ENCODE data around the gene ZER1.

The ZER1 gene

DNA sequence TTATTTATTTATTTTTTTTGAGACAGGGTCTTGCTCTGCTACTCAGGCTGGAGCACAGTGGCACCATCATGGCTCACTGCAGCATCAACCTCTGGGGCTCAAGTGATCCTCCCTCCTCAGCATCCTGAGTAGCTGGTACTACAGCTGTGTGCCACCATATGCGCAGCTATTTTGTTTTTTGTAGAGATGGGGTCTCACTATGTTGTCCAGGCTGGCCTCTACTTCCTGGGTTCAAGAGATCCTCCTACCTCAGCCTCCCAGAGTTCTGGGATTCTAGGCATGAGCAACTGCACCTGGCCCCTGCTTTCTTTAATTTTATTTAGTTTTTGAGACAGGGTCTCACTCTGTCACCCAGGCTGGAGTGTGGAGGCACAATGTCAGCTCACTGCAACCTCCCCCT, 28.3 kb downstream of the ZER1 start:
- DNase-seq (ENCODE audit: extremely low read depth in 1 of 2, low read depth in 1 of 2) = no peak

DNA sequence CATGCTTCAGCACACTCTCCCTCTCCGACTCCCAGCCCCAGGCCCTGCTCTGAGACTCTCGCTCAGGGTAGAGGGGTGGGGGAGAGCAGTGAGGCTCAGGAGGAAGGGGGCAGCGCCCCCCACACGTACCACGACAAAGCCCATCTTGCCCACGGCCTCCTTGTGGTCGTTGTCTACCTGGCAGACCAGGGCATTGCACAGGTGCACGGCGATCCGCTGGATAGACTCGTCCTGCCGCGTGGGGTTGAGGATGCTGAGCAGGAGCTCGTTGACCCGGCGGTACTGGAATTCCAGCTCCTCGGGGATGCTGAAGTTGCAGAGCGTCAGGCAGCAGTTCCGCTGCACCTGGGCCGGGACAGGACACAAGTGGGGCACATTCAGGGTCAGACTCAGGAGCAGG, 29.3 kb downstream of the ZER1 start:
- DNase-seq (ENCODE audit: extremely low read depth in 1 of 2, low read depth in 1 of 2) = no peak

DNA sequence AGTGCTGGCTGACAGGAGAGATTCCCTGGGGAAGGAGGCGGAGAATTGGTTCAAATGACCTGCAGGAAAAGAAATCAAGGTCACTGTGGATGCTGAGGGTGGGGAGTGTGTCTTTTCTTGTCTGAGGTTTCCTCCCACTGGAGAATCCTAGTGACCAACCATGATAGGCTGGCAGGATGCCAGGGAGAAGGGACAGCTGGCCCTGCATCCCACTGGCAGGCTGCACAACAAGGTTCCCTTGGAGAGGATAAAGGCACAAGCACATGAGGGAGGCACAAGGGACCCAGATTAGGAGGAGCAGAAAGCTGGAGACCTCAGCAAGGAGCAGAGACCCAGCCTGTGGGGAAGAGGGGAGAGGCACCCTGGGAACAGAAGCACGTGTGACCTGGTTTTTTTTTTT, 36.4 kb downstream of the ZER1 start:
- DNase-seq (ENCODE audit: extremely low read depth in 1 of 2, low read depth in 1 of 2) = no peak

DNA sequence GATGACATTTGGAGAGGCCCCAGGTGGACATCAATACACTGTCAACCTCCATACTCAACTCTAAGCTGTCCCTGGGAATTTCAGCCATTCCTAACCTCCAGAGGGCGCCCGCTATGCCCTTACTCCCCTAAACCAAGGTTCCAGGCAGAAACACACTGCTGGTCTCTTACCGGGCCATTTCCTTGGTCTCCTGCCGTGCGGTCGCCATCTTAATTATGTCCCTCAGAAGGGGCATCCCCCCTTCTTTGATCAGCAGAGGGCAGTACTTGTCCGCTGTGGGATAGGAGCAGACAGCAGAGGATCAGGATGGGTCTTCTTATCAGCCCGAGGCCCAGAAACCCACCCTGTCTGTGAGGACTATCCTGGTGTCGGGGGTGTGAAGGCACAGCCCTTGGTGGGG, 38.5 kb downstream of the ZER1 start:
- DNase-seq (ENCODE audit: extremely low read depth in 1 of 2, low read depth in 1 of 2) = no peak

DNA sequence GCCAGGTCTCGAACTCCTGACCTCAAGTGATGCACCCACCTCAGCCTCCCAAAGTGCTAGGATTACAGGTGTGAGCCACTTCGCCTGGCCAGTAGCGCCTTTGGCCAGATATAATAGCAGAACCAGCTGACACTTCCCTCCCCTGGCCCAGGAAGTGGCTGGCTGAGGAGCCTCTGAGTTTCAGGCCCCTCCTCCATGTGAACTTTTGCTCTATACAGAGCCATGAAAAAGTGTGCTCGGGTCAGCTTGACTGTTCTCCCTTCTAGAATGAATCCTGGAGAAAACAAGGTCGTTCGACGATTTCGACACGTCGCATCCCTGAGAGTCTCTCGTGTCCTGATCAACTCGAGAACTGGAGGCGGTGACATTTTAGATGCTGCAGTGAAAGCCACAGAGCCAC, 39.2 kb downstream of the ZER1 start:
- DNase-seq (ENCODE audit: extremely low read depth in 1 of 2, low read depth in 1 of 2) = no peak

DNA sequence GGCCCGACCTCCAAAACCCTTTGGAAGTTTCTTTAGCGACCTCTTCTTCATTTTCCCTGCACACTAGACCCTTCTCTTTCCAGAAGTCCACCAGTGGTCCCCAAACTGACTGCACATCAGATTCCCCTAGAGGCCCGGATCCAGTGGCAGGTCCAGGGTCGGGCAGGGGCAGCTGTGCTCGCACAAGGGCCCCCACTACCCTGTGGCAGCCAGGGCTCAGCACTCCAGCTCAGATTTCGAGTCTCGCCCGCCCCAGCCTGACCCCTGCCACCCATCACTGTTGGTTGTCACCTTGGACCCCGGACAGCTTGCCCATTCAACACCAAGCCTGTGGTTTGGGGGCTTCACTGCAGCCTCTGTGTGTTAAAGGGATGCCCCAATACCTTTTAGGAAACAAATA, 40.0 kb downstream of the ZER1 start:
- DNase-seq (ENCODE audit: extremely low read depth in 1 of 2, low read depth in 1 of 2) = no peak

DNA sequence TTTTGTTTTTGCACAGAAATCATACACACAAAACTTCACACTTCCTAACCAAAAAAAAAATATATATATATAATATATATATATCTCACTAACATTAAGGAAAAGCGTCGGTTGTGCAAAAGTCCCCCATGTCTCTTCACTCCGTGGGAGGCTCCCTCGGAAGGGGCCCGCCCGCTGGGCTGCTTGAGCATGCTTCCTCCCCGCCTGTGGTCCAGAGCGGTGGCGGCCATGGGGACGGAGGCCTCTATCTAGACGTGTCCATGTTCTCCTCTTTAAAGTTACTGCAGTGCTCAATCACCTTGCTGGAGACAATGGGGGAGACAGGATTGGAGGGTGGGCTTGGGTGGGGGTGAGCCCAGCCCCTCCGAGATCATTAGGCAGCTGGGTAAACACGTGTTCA, 40.6 kb downstream of the ZER1 start:
- DNase-seq (ENCODE audit: extremely low read depth in 1 of 2, low read depth in 1 of 2) = no peak

DNA sequence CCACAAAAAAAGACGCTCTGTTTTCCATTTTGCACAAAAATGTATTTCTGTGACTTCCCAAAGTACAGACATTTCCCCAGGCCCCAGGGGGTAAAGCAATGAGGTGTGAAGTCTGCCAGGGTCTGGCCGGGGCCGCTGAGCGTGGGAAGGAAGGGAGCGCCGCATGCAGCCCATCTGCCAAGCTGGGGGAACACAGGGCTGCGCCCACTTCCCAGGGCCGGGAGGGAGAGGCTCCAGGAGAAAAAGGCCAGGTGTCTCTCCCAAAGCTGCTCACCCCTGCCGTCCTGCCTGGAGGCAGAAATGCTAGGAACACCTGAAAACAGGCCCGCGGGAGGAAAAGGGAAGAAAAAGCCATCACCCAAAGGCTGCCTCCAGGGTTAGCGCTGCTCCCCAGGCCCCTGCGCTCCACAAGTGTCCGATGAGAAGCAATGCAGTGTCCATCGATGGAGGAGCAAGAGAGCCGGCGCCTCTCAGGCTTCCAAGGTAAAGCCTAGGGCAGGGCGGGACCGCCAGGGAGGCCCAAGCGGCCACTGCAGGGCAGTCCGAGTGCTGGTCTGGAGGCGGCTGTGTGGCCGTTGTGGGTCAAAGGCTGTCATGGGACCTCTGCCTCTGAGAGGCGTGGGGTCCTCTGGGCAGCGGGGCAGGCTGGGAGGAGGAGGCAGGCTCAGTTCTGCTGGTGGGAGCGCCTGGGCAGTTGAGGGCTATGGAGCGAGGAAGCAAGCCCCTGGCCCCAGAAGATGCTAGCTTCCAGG, 41.8 kb downstream of the ZER1 start:
- no peak for DNase-seq (ENCODE audit: extremely low read depth in 1 of 2, low read depth in 1 of 2)

DNA sequence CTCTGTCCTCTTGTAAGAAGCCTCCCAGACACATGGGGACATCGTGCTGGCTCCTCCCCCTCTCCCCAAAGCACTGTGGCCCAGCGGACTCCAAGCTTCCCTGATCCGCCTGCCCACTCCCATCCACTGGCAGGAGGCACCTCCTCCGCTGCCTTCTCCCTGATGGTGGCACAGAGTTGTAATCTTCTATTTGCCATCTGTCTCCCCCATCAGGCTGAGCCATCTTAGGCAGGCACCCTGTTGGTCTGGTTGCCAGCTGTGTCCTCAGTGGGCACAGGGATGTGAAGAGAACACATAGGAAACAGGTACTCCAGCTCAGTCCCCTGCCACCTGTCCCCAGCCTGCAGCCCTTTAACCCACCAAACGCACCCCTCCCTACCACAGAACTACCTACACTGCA, 42.4 kb downstream of the ZER1 start:
- no peak for DNase-seq (ENCODE audit: extremely low read depth in 1 of 2, low read depth in 1 of 2)

DNA sequence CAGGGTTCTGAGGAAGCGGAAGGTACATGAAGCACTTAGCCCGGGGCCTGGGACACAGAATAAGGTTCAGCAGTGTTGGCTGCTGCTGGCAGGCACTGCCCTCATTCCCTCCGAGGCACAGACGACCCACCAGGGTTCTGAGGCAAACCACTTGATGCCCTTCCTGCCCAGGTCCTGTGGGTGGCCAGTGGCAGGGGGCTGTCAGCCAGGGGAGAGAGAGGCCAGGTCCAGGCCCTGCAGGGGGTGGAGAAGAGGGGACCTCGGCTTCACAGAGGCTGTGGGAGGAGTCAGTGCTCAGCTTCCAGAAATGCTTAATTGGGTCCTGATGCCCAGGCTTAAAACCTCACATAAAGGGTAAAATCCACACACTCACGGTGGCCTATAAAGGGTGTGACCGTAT, 43.4 kb downstream of the ZER1 start:
- no peak for DNase-seq (ENCODE audit: extremely low read depth in 1 of 2, low read depth in 1 of 2)

DNA sequence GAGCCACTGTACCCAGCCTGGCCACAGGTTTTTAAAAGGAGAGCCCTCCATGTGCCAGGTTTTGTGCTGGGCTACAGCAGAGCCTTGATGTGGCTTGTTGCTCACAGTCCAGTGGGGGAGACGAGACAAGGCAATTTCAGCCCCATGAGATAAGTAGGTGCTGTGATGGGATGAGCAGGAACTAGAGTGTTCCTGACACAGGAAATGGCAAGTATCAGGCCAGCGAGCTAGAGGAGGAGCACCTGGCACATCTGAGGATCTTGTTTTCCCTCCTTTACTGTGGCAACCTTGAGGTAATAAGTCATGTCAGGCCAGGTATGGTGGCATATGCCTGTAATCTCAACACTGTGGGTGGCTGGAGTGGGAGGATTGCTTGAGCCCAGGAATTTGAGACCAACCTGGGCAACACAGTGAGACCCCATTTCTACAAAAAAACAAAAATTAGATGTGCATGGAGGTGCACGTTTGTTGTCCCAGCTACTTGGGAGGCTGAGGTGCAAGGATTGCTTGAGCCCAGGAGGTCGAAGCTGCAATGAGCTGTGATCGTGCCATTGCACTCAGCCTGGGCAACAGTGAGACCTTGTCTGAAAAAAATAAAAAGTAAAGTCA, 44.0 kb downstream of the ZER1 start:
- DNase-seq (ENCODE audit: extremely low read depth in 1 of 2, low read depth in 1 of 2) = no peak

DNA sequence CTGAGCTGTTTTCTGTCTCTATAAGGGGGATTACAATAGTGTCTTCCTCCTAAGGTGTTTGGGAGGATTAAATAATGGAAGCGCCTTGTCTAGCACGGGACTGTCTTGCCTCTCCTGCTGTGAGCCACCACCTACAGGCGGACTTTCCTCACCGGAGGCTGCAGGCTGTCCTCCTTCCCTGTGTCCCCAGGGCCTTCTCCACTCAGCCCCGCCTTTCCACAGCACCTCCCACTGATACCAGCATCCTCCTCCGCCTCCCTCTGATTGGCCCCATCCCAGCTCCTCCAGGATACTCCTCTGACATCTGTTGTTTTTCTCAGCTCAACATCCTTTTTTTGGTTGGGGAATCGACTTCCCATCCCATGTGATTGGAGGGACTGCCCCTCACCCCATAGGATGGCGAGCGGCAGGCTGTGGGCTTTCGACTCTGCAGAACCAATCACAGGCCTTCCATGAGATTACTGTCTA, 46.9 kb downstream of the ZER1 start:
- DNase-seq (ENCODE audit: extremely low read depth in 1 of 2, low read depth in 1 of 2) = no peak

DNA sequence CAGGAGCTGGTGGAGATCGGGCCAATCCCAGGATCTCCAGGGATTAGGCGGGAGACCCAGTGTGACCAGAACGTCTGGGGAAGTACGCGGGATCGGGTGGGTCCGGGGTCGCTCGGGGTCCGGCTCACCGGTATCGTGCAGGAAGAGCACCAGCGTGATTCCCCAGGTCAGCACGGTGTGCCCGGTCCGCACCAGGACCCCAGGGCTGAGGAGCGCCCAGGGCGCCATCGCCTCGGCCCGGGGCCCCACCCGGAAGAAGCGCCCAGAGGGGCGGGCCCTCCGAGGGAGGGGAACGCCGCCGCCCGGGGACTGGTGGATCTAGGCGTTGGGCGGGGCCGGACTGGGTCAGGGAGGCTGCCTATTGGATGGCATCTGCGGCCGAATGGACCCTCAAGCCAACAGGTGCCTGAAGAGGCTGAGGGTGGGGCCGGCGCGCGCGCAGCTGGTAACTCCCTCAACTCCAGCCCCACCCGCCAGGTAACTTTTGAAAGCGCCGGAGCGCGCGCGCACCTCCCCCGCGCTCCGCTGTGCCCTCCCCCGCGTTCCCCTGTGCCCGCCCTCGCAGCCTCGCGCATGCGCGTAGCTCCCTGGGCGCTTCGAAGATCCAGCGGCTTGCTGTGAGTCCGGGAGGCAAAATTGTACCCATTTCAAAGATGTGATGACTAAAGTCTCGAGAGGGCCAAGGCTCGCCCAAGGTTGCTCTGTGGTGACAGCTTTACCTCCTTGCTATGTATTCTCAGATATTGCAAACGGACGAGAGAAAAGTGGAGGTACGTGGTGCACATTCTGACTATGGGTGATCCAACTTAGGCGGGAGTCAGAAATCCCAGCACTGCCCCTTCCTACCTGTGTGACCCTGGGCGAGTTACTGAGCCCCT, 47.6 kb downstream of the ZER1 start, which contains the start of gene ZDHHC12:
ZDHHC12 (minus strand) TSS at position 262 of the 878 bp plus-strand sequence; CDS start at position 228, 34 bp downstream.
- peak; percentile 97 to 98 for DNase-seq (ENCODE audit: extremely low read depth in 1 of 2, low read depth in 1 of 2)

DNA sequence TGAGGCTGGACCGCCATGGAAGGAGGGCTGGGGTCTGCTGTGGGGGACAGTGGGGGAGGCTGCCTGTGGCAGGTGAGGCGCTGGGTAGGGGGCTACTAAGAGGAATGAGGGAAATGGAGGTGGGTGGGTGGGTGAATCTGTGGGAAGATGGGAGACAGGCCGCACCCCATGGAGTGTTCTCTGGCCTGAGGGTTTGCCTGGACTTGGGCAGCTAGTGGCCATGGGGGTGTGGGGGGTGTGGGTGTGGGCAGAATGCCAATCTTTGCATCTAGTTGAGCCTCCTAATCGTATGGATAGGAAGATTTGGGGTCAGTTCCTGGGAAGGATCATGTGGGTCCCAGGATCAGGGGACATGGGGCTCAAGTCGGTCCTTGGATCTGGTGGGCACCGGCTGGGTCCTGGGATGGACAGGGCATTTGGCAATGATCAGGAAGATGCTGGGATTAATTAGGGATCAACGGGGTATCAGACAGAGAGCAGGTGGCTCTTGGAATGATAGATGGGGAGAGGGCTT, 48.3 kb downstream of the ZER1 start:
- DNase-seq (ENCODE audit: extremely low read depth in 1 of 2, low read depth in 1 of 2) = no peak

DNA sequence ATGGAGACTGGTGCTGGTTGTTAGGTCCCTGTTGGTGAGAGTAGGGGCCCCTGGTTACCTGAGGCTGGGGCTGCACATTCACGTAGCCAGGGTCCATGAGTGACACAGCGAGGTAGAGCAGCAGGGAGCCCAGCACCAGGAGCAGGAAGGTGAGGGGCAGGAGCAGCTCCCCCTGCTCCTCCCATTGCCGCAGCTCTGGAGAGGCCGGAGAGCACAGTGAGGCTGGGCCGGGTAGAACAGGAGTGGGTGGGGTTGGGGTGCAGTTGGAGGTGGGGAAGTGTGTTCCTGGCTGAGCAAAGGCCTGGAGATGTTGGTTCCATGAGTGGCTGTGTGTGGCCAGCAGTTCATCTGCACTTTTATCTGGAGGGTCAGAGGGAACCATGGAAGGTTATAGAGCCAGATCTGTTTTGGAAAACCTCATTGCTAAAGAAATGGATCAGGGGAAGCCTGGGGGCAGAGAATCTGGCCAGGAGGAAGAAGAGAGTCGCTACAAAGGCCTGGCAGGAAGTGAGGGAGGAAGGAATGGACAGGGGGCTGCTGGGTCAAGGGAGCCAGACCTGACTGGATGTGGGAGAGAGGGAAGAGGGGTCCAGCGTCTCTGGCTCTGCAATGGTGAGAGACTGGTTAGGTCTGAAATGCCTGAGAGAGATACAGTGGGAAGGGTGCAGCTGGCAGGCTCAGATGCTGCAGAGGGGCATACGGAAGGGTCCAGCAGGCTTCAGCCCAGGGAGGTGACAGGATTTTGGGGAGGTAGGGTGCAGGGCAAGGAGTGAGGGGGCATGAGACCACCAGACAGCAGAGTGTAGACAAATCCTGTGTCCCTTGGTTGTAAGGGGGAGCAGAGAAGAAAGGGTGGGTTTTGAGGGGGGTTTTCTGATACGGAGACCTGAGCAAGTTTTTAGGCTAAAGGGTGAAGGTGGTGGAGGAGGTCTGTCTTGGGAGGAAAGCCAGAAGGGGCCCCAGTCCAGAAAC, 49.1 kb downstream of the ZER1 start:
- no peak for DNase-seq (ENCODE audit: extremely low read depth in 1 of 2, low read depth in 1 of 2)

DNA sequence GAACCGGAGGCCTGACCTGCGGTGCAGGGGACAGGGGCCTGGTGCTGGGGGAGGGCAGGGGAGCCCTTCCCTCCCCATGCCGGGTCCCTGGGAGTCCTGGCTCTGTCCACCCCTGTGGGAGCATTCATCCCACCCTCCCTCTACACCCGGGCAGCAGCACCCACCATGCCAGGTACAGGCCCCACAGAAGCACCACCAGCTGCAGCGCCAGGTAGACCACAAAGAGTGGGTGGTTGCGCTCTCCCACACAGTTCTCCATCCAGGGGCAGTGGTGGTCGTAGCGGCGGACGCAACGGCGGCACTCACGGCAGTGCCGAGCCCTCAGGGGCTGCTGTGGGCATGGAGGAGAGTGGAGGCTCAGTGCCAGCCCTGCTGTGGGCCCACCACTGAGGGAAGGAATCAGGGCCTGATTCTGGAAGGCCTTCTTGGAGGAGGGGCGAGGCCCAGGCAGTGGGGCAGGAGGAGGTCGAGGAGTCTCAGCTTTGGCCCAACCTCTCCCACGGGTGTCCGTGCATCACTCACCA, 50.2 kb downstream of the ZER1 start:
- no peak for DNase-seq (ENCODE audit: extremely low read depth in 1 of 2, low read depth in 1 of 2)

DNA sequence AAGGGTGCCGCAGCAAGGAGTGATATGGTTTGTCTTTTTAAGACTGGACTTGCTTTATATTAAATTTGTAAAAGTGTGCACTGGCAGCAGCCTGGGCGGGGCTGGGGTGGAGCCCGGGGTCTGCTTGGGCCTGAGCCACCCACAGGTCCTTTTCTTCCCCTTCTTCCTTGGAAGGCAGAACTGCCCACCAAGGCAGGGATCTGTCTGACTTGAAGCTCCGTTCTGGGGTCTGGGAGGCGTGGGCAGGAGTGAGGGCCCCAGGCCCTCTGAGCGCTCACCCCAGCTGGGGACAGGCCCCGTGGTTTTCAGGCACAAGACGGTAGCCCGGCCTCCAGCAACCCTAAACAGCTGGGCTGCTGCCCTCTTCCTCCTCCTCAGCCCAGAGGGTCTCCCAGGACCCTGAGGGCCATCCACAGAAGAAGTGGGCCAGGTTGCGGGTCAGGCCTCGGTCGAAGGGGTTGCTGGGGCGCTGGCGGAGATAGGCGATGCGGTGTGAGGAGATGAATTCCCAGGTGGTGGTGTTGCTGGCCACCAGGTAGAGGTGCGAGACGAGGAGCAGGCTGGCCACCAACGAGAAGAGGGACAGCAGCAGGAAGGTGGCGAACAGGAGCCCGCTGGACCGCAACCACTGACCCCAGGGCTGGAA, 50.8 kb downstream of the ZER1 start:
- no peak for DNase-seq (ENCODE audit: extremely low read depth in 1 of 2, low read depth in 1 of 2)

DNA sequence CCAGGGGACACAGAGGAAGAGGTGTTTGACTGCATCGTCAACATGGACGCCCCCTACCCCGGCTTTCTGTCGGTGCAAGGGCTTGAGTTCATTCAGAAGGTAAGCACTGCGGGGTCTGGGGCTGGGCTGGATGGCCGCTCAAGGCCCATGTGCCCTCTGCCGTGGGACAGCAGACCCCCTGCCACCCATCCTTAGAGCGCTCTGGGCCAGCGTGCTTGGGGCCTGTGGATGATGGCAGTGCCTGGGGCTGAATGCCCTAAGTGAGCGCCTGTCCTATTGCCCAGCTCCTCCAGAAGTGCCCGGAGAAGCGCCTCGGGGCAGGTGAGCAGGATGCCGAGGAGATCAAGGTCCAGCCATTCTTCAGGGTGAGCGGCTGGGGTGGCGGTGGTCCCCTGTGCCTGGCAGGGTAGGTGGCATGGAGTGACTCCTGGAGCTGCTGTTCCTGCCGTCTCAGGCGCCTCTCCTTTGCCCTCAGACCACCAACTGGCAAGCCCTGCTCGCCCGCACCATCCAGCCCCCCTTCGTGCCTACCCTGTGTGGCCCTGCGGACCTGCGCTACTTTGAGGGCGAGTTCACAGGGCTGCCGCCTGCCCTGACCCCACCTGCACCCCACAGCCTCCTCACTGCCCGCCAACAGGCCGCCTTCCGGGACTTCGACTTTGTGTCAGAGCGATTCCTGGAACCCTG, 51.7 kb downstream of the ZER1 start:
- DNase-seq (ENCODE audit: extremely low read depth in 1 of 2, low read depth in 1 of 2) = no peak

DNA sequence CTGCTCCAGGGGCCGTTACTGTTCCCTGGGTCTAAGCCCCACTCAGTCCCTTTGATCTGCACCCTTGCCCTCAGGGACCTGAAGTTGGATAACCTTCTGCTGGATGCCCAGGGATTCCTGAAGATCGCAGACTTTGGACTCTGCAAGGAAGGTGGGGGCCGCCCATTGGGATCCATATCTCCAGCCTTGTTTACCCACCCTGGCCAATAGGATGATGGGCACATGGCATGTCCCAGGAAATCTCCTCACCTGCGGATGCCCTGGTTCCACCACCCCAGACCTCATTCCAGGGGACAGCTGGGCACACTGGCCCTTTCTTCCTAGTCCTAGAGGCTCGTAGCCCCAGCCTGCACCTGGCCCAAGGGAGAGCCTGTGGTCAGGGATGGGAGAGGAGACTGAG, 53.3 kb downstream of the ZER1 start:
- DNase-seq (ENCODE audit: extremely low read depth in 1 of 2, low read depth in 1 of 2) = no peak

Measured in activated CD8-positive, alpha-beta memory T cell treated with anti-CD3 and anti-CD28 coated beads for 1 hour (primary cell).